ENCODE results near the gene TRIM71.
A peak's percentile ranks its signal among the peaks of the same experiment; 100 is the strongest.
"Not testable (repeated sequence)": the region's sequence is repeated elsewhere in the genome, so short reads cannot be mapped to it uniquely, and the experiment has no call there.

TRIM71 gene

GRCh38 chr3:32814361-32814760 is 3.4 kb upstream of the TRIM71 start:
- Mint-ChIP-seq H3K27ac (no peak overlapping the region), H3K36me3 (peaks cover 0 to 1% of the 10 kb centered on the region in 2 donors), H3K4me1 (peaks cover 17 to 43% of the 10 kb centered on the region in 2 donors), H3K9me3 (no peaks in the 10 kb centered on the region), H3K27me3 (peaks cover 45% of the 10 kb centered on the region in 2 donors), H3K4me3 (no peak overlapping the region)
- DNase-seq: no peak
- no peak for ATAC-seq (replicated peaks)

- Mint-ChIP-seq H3K27me3 (peaks cover 52 to 56% of the 10 kb centered on the region in 2 donors), H3K36me3 (peaks cover 0 to 1% of the 10 kb centered on the region in 2 donors), H3K4me3 (peak overlapping the region; percentile 83 to 91), H3K4me1 (peaks cover 17 to 43% of the 10 kb centered on the region in 2 donors), H3K9me3 (no peaks in the 10 kb centered on the region), H3K27ac (peak overlapping the region; percentile 14)
- no peak for DNase-seq
- no peak for ATAC-seq (replicated peaks)
Observed at GRCh38 chr3:32815841-32816438, 1.9 kb upstream of the TRIM71 start.

- H3K4me1 Mint-ChIP-seq: peaks cover 17 to 43% of the 10 kb centered on the region in 2 donors
- DNase-seq (peak; percentile 12), ATAC-seq (replicated peaks) (peak; percentile 33 to 47)
- H3K27ac Mint-ChIP-seq: peak overlapping the region; percentile 90
- H3K36me3 Mint-ChIP-seq: peaks cover 0 to 1% of the 10 kb centered on the region in 2 donors
- peaks cover 50 to 62% of the 10 kb centered on the region in 2 donors for H3K27me3 Mint-ChIP-seq
- H3K9me3 Mint-ChIP-seq: no peaks in the 10 kb centered on the region
- peak overlapping the region; percentile 83 to 91 for H3K4me3 Mint-ChIP-seq
Observed at GRCh38 chr3:32816439-32817256, 1.1 kb upstream of the TRIM71 start.

GRCh38 chr3:32817257-32817557 is 590 bp upstream of the TRIM71 start:
- peaks cover 51 to 66% of the 10 kb centered on the region in 2 donors for H3K27me3 Mint-ChIP-seq
- DNase-seq: no peak
- peak overlapping the region; percentile 68 to 91 for H3K4me3 Mint-ChIP-seq
- H3K27ac Mint-ChIP-seq: no peak overlapping the region
- H3K36me3 Mint-ChIP-seq: peaks cover 0 to 1% of the 10 kb centered on the region in 2 donors
- H3K4me1 Mint-ChIP-seq: peaks cover 17 to 43% of the 10 kb centered on the region in 2 donors
- ATAC-seq (replicated peaks): peak in 1 of 2 donors; percentile 36
- H3K9me3 Mint-ChIP-seq: no peaks in the 10 kb centered on the region

- peaks cover 0 to 1% of the 10 kb centered on the region in 2 donors for H3K36me3 Mint-ChIP-seq
- ATAC-seq (replicated peaks) (peak in 1 of 2 donors; percentile 10), DNase-seq (no peak)
- H3K4me3 Mint-ChIP-seq: peak overlapping the region; percentile 68 to 76
- no peaks in the 10 kb centered on the region for H3K9me3 Mint-ChIP-seq
- H3K4me1 Mint-ChIP-seq: peaks cover 17 to 43% of the 10 kb centered on the region in 2 donors
- H3K27ac Mint-ChIP-seq: peak overlapping the region; percentile 83
- H3K27me3 Mint-ChIP-seq: peaks cover 51 to 72% of the 10 kb centered on the region in 2 donors
Observed at GRCh38 chr3:32818229-32818969, 602 bp downstream of the TRIM71 start.

- H3K4me3 Mint-ChIP-seq: peak overlapping the region; percentile 68 to 76
- peak overlapping the region; percentile 83 for H3K27ac Mint-ChIP-seq
- DNase-seq (no peak), ATAC-seq (replicated peaks) (no peak)
- peaks cover 0 to 1% of the 10 kb centered on the region in 2 donors for H3K36me3 Mint-ChIP-seq
- peaks cover 51 to 76% of the 10 kb centered on the region in 2 donors for H3K27me3 Mint-ChIP-seq
- H3K4me1 Mint-ChIP-seq: peaks cover 17 to 43% of the 10 kb centered on the region in 2 donors
- H3K9me3 Mint-ChIP-seq: no peaks in the 10 kb centered on the region
Observed at GRCh38 chr3:32818970-32819511, 1.2 kb downstream of the TRIM71 start.

GRCh38 chr3:32819551-32820348 is 2.0 kb downstream of the TRIM71 start:
- Mint-ChIP-seq H3K27ac (peak overlapping the region; percentile 76), H3K4me1 (peaks cover 12 to 37% of the 10 kb centered on the region in 2 donors), H3K36me3 (peaks cover 0 to 1% of the 10 kb centered on the region in 2 donors), H3K27me3 (peaks cover 45 to 70% of the 10 kb centered on the region in 2 donors), H3K4me3 (no peak overlapping the region), H3K9me3 (no peaks in the 10 kb centered on the region)
- ATAC-seq (replicated peaks) (no peak), DNase-seq (no peak)

GRCh38 chr3:32820430-32820829 is 2.6 kb downstream of the TRIM71 start:
- peaks cover 12 to 30% of the 10 kb centered on the region in 2 donors for H3K4me1 Mint-ChIP-seq
- H3K9me3 Mint-ChIP-seq: no peaks in the 10 kb centered on the region
- H3K27ac Mint-ChIP-seq: no peak overlapping the region
- H3K4me3 Mint-ChIP-seq: no peak overlapping the region
- ATAC-seq (replicated peaks) (no peak), DNase-seq (no peak)
- peaks cover 41 to 67% of the 10 kb centered on the region in 2 donors for H3K27me3 Mint-ChIP-seq
- H3K36me3 Mint-ChIP-seq: peaks cover 0 to 1% of the 10 kb centered on the region in 2 donors

- peaks cover 0 to 1% of the 10 kb centered on the region in 2 donors for H3K36me3 Mint-ChIP-seq
- DNase-seq (no peak), ATAC-seq (replicated peaks) (no peak)
- no peak overlapping the region for H3K4me3 Mint-ChIP-seq
- peaks cover 9 to 23% of the 10 kb centered on the region in 2 donors for H3K4me1 Mint-ChIP-seq
- no peak overlapping the region for H3K27ac Mint-ChIP-seq
- H3K27me3 Mint-ChIP-seq: peaks cover 34 to 60% of the 10 kb centered on the region in 2 donors
- H3K9me3 Mint-ChIP-seq: no peaks in the 10 kb centered on the region
Observed at GRCh38 chr3:32820971-32821685, 3.3 kb downstream of the TRIM71 start.

- H3K27ac Mint-ChIP-seq: no peak overlapping the region
- H3K4me3 Mint-ChIP-seq: no peak overlapping the region
- H3K4me1 Mint-ChIP-seq: peaks cover 7 to 17% of the 10 kb centered on the region in 2 donors
- no peaks in the 10 kb centered on the region for H3K9me3 Mint-ChIP-seq
- peaks cover 28 to 53% of the 10 kb centered on the region in 2 donors for H3K27me3 Mint-ChIP-seq
- H3K36me3 Mint-ChIP-seq: peaks cover 0 to 1% of the 10 kb centered on the region in 2 donors
- DNase-seq (no peak), ATAC-seq (replicated peaks) (no peak)
Observed at GRCh38 chr3:32821686-32822296, 4.0 kb downstream of the TRIM71 start.

- H3K36me3 Mint-ChIP-seq: no peaks in the 10 kb centered on the region
- peaks cover 21 to 45% of the 10 kb centered on the region in 2 donors for H3K27me3 Mint-ChIP-seq
- no peak overlapping the region for H3K27ac Mint-ChIP-seq
- ATAC-seq (replicated peaks): no peak
- no peaks in the 10 kb centered on the region for H3K9me3 Mint-ChIP-seq
- H3K4me3 Mint-ChIP-seq: no peak overlapping the region
- peaks cover 4 to 10% of the 10 kb centered on the region in 2 donors for H3K4me1 Mint-ChIP-seq
- DNase-seq: no peak
Observed at GRCh38 chr3:32822609-32823498, 5.1 kb downstream of the TRIM71 start.

GRCh38 chr3:32823641-32824184 is 5.9 kb downstream of the TRIM71 start:
- ATAC-seq (replicated peaks); H3K27ac Mint-ChIP-seq; DNase-seq; H3K36me3 Mint-ChIP-seq; H3K4me1 Mint-ChIP-seq; H3K4me3 Mint-ChIP-seq; H3K9me3 Mint-ChIP-seq: not testable (repeated sequence)
- H3K27me3 Mint-ChIP-seq: peaks cover 17 to 37% of the 10 kb centered on the region in 2 donors

All from stimulated activated naive B cell treated with anti-CD40 and anti-IgM and Interleukin-4, amounts not matched to agents 10 μg/mL and 1 μg/mL and 100 μg/mL, for 72 hours (primary cell).